Measurements from ENCODE around the gene TMEM98. TPM values are rescaled to one million over a fixed set of nuclear protein-coding genes. Genes with fewer than 3 reads are reported as not detected.

Gene TMEM98
- polyA plus RNA-seq, 3 donors, result not detected

GRCh38 chr17:32941419-32942032 lies 13.6 kb downstream of the TMEM98 start:
- Mint-ChIP-seq H3K9me3 (peaks cover 0 to 6% (median 0%) of the 10 kb centered on the region in 7 donors), H3K27me3 (ENCODE audit: low read depth in 3 of 3) (peaks cover 3 to 10% (median 4%) of the 10 kb centered on the region in 3 donors), H3K4me1 (peaks cover 3% of the 10 kb centered on the region), H3K36me3 (no peaks in the 10 kb centered on the region), H3K27ac (no peak overlapping the region), H3K4me3 (no peak overlapping the region)
- no CpG with 5 or more reads among the region's 8 CpGs for WGBS (ENCODE audit: insufficient coverage)
- intact Hi-C loops (cut with micrococcal nuclease), result no loop called here
- no peaks in the 10 kb centered on the region for H3K9me3 ChIP-seq (replicated peaks in 1 of 2; ENCODE audit: control insufficient read depth in 1 of 2, insufficient read depth in 1 of 2, low read length in 2 of 2)
- no peak overlapping the region for H3K4me2 ChIP-seq (replicated peaks; ENCODE audit: extremely low read depth, low read length, poor library complexity, severe bottlenecking)
- no peaks in the 10 kb centered on the region for H3K79me2 ChIP-seq (ENCODE audit: insufficient read depth, low read length)
- H3K4me3 ChIP-seq (replicated peaks in 1 of 3; ENCODE audit: low read depth in 2 of 3, low read length in 3 of 3), result no peak overlapping the region
- H3K4me1 ChIP-seq (ENCODE audit: control insufficient read depth in 1 of 2, insufficient read depth in 2 of 2, low read length in 2 of 2), result no peaks in the 10 kb centered on the region
- H3K27ac ChIP-seq (ENCODE audit: low read depth in 1 of 2, low read length in 2 of 2), result no peak overlapping the region
- no peaks in the 10 kb centered on the region for H3K27me3 ChIP-seq (ENCODE audit: control insufficient read depth in 2 of 2, insufficient read depth in 2 of 2, low read length in 2 of 2)
- no peaks in the 10 kb centered on the region for H4K20me1 ChIP-seq (ENCODE audit: insufficient read depth, low read length)
- H3K9ac ChIP-seq (ENCODE audit: insufficient read depth, low read length, poor library complexity, severe bottlenecking), result no peak overlapping the region
- DNase-seq, result no peak
- no peaks in the 10 kb centered on the region for H3K36me3 ChIP-seq (replicated peaks in 1 of 2; ENCODE audit: control insufficient read depth in 1 of 2, insufficient read depth in 2 of 2, low read length in 2 of 2)
- no peak overlapping the region for H2AFZ ChIP-seq (ENCODE audit: insufficient read depth, low read depth, low read length, poor library complexity, severe bottlenecking)
- TF ChIP-seq, protein P1, sequence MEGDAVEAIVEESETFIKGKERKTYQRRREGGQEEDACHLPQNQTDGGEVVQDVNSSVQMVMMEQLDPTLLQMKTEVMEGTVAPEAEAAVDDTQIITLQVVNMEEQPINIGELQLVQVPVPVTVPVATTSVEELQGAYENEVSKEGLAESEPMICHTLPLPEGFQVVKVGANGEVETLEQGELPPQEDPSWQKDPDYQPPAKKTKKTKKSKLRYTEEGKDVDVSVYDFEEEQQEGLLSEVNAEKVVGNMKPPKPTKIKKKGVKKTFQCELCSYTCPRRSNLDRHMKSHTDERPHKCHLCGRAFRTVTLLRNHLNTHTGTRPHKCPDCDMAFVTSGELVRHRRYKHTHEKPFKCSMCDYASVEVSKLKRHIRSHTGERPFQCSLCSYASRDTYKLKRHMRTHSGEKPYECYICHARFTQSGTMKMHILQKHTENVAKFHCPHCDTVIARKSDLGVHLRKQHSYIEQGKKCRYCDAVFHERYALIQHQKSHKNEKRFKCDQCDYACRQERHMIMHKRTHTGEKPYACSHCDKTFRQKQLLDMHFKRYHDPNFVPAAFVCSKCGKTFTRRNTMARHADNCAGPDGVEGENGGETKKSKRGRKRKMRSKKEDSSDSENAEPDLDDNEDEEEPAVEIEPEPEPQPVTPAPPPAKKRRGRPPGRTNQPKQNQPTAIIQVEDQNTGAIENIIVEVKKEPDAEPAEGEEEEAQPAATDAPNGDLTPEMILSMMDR (IDR thresholded peaks at IDR 0.05), result peak; percentile 41

GRCh38 chr17:32943206-32943605 lies 15.3 kb downstream of the TMEM98 start:
- H3K27ac Mint-ChIP-seq, result no peak overlapping the region
- H3K4me1 ChIP-seq (ENCODE audit: control insufficient read depth in 1 of 2, insufficient read depth in 2 of 2, low read length in 2 of 2), result no peaks in the 10 kb centered on the region
- H3K4me2 ChIP-seq (replicated peaks; ENCODE audit: extremely low read depth, low read length, poor library complexity, severe bottlenecking), result no peak overlapping the region
- 79% methylated on average over 2 of the region's 2 CpGs for WGBS (ENCODE audit: insufficient coverage)
- H3K36me3 ChIP-seq (replicated peaks in 1 of 2; ENCODE audit: control insufficient read depth in 1 of 2, insufficient read depth in 2 of 2, low read length in 2 of 2), result no peaks in the 10 kb centered on the region
- TF ChIP-seq, protein P1 (IDR thresholded peaks at IDR 0.05), result no peak
- H3K27ac ChIP-seq (ENCODE audit: low read depth in 1 of 2, low read length in 2 of 2), result no peak overlapping the region
- no peak overlapping the region for H2AFZ ChIP-seq (ENCODE audit: insufficient read depth, low read depth, low read length, poor library complexity, severe bottlenecking)
- no peaks in the 10 kb centered on the region for H3K9me3 ChIP-seq (replicated peaks in 1 of 2; ENCODE audit: control insufficient read depth in 1 of 2, insufficient read depth in 1 of 2, low read length in 2 of 2)
- H3K4me3 Mint-ChIP-seq, result no peak overlapping the region
- H3K36me3 Mint-ChIP-seq, result no peaks in the 10 kb centered on the region
- intact Hi-C loops (cut with micrococcal nuclease), result no loop called here
- H3K9me3 Mint-ChIP-seq, result peaks cover 0 to 6% (median 0%) of the 10 kb centered on the region in 7 donors
- H3K27me3 ChIP-seq (ENCODE audit: control insufficient read depth in 2 of 2, insufficient read depth in 2 of 2, low read length in 2 of 2), result no peaks in the 10 kb centered on the region
- H3K27me3 Mint-ChIP-seq (ENCODE audit: low read depth in 3 of 3), result peaks cover 0 to 9% (median 7%) of the 10 kb centered on the region in 3 donors
- no peaks in the 10 kb centered on the region for H4K20me1 ChIP-seq (ENCODE audit: insufficient read depth, low read length)
- DNase-seq, result no peak
- no peak overlapping the region for H3K9ac ChIP-seq (ENCODE audit: insufficient read depth, low read length, poor library complexity, severe bottlenecking)
- H3K4me3 ChIP-seq (replicated peaks in 1 of 3; ENCODE audit: low read depth in 2 of 3, low read length in 3 of 3), result no peak overlapping the region
- no peaks in the 10 kb centered on the region for H3K4me1 Mint-ChIP-seq
- H3K79me2 ChIP-seq (ENCODE audit: insufficient read depth, low read length), result no peaks in the 10 kb centered on the region

All from CD14-positive monocyte (primary cell).